GM10847 (cell line): Measurements from ENCODE around the gene ACYP2.

Experiments
- POLR2A ChIP-seq: IDR thresholded peaks from 2 replicates; pipeline ENCODE4 v1.6.1; 2011; ENCODE audit not compliant: insufficient read length; ENCODE audit errors: extremely low read depth

Gene ACYP2

DNA sequence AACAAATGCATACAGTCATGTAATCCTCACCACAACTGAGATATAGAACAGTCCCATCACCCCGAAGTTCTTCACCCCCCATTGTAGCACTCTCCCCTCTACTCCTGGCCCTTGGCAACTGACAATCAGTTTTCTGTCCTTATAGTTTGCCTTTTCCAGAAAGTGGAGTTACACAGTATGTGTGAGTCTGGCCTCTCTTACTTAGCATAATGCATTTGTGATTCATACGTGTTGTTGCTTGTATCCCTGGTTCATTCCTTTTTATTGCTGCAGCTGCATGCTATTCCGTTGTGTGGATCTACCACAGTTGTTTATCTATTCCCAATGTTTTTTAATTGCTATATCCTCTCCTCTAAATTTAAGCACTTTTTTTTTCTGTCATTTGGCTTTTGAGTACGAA is 17.6 kb downstream of the ACYP2 start:
- no peak for TF ChIP-seq POLR2A

DNA sequence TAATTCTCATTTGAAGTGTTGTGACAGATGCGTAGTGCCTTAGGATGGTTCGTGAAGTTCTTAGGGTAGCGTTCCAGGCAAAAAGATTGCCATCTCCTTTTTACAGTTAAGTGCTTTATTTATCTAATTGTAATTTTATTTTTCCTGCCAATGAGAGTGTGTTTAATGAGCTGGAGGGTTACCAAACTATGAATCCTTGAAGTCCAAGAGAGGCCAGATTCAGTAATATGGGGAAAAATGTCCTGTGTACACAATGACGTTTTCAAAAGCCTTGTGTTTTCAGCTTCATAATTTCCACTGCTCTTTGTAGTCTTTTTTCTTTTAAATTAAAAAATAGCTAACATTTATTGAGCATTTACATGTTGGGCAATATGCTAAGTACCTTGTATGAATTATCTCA is 23.8 kb downstream of the ACYP2 start:
- no peak for TF ChIP-seq POLR2A

DNA sequence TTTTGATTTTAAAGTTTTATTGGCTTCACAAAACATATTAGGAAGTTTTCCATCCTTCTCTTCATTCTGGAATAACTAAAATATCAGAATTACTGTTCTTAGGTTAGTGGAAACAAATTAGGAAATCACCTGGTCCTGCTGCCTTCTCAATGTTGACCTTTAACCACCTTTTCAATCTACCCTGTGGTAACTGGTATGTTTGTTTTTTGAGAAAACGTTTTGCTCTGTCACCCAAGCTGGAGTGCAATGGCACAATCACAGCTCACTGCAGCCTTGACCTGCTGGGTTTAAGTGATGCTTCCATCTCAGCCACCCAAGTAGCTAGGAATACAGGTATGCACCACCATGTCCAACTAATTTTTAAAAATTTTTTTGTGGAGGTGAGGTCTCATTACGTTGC is 28.4 kb downstream of the ACYP2 start:
- TF ChIP-seq POLR2A, result no peak

DNA sequence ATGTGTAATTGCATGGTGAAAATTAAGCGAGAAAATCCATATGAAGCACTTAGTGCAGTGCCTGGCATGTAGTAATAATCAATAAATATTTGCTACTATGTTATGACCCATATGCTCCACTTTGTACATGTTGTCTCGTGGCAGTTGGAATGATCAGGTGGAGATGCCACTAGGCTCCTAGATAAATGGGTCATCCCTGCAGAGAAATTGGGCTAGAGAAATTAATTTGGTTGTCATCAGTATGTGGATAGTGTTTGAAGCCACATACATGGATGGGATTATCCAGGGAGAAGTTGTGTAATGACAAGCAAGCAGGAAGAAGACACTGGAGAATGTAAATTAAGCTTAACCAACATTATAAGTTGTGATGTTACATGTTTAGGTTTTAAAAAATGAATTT is 33.0 kb downstream of the ACYP2 start:
- no peak for TF ChIP-seq POLR2A

DNA sequence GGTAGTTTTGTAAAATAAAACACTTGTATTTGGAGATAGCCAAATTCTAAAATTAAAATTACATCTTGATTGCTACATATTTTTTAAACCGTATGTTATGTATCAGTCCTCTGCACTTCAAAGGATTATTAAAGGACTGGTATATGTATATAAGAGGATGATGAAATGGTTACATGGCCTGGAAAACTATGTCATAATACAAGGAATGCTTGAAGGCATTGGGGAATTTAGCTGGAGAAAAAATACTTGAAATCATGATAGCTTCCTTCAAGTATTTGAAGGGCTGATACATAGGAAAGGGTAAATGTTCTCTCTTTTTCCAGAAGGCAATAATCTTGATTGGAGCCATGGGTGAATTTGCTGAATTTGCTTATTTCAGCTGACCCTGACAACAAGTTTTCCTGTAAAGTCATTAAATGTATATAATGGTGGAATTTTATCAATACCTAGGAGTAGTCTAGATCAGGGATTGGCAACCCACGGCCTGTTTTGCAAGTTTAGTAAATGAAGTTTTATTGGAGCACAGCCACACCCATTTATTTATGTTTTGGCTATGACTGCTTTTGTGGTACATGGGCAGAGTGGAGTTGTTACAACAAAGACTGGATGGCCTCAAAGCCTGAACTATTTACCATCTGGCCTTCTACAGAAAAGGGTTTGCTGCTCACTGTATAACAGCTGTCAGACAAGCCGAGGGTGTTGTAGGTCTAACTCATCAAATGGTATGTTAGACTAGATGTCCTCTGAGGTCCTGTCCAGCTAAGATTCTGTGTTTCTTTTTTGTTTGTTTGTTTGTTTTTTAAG is 34.4 kb downstream of the ACYP2 start:
- TF ChIP-seq POLR2A, result no peak

DNA sequence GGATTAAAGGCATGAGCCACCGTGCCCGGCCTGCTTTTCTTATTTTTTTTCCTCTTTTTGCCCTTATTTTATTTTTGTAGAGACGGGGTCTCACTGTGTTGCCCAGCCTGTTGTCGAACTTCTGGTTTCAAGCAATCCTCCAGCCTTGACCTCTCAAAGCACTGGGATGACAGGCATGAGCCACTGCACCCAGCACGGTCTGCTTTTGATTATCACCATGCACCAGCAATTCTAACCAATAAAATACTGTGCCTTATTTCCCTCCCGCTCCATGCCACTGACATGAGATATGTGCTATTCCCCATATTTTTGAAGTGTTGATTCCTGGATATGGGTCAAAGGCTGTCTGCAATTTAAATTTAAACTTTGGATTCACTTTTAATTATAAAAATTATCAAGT is 42.9 kb downstream of the ACYP2 start:
- no peak for TF ChIP-seq POLR2A

GRCh38 chr2:54161660-54162424 is 46.4 kb downstream of the ACYP2 start:
- TF ChIP-seq POLR2A, result no peak

- TF ChIP-seq POLR2A, result no peak
Observed at GRCh38 chr2:54164106-54164505, 48.7 kb downstream of the ACYP2 start.

DNA sequence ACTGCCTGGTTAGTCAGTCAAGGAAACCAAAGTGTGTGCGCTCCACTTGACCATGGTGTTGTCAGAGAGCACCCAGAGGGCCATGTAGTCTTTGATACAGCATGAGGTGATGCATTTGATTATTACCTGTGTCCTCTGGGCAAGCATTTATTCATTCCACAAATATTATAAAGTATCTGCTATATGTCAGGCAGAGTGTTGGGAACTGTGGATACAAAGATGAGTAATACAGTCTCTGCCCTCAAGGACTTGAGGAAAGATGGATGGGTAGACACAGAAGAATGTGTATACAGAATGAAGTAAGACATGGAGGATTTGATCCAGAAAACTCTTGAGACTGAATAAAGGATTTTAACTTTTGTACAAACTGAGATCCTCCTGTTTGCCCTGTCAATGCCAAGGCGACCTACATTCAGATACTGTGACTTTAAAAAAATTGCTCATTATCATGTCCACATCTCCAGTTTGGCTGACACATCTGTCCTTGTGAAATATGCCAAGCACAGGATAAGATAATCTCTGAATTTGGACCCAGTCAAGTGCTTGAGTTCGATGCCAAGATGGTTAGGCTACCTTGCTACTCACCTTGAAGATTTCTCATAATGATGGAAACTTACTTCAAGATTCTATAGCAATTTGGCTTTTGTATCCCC is 50.8 kb downstream of the ACYP2 start:
- no peak for TF ChIP-seq POLR2A

DNA sequence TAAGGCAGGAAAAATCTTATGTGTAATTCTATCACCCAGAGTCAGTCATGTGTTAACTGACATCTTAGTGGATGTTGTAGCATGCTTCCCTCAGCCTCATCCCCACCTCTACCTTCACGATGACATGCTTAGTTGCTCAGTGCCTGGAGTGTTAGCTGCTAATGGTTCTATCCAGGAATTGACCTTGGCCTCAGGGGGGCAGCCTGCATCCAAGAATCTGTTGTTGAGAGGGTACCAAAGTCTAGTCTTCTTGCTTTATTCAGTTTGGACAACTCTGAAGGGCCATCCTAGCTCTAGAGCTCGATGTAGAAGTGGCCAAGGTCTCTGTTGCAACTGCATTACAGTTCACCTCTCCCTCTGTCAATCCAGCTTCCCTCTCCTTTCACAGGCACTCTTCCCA is 61.2 kb downstream of the ACYP2 start:
- TF ChIP-seq POLR2A, result no peak

DNA sequence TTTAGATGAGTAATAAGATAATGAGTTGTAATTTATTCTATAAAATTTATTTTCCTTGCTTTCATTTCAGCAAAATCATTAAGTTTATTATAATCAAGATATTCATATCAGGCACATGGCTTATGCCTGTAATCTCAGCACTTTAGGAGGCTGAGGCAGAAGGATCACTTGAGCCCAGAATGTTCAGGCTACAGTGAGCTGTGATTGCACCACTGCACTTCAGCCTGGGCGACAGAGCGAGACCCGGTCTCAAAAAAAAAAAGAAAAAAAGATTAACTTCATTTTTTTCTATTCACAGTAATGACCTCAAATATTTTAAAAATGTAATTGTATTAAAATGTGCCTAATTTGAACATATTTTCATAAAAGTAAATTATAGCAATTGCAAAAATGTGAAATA is 67.9 kb downstream of the ACYP2 start:
- TF ChIP-seq POLR2A, result no peak

DNA sequence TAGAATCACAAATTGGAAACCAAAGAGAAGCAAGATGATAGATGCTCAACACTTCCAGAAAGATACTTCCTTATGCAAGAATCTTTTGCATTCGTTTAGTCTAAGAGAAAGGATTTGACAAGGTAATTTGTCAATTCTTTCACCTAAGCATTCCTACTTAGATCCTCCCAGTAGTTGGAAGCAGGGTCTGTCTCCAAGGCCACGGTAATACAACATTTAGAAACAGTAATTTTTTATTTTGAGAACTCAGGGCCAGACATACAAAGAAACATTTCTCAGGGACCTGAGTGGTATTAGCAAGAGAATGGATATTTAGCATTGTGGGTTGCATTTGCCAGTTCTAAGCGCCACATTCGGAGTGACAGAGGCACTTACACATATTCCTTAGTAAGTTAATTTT is 68.6 kb downstream of the ACYP2 start:
- no peak for TF ChIP-seq POLR2A

GRCh38 chr2:54185105-54185504 is 69.7 kb downstream of the ACYP2 start:
- no peak for TF ChIP-seq POLR2A

DNA sequence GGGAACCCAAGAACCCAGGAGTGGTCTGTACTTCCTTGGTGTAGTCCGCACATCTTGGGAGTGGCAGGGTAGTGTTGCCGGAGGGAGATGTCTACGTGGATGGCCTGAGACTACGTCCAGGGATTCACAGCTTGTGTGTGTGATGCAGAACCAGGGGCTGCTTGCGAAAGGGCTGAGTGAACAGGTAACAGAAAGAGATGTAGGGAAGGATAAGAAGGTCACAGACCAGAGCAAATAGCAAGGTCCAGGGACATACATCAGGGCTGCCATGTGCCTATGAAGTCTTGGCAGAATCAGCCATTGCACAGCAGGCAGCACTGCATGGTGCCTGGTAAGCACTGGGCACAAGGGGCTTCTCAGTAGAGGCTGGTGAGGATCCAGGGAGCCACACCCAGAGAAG is 71.9 kb downstream of the ACYP2 start:
- TF ChIP-seq POLR2A, result no peak

- no peak for TF ChIP-seq POLR2A
Observed at GRCh38 chr2:54189539-54189938, 74.1 kb downstream of the ACYP2 start.
